Urothelium cell line (cell line): Measurements from ENCODE around the gene LHFPL4.
A peak's percentile ranks its signal among the peaks of the same experiment; 100 is the strongest.
"Not testable (repeated sequence)": the region's sequence is repeated elsewhere in the genome, so short reads cannot be mapped to it uniquely, and the experiment has no call there.

Experiments used
- DNase-seq: peaks from one replicate; pipeline ENCODE4 v3.0.0; 2011; ENCODE audit warnings: low spot score, mixed read lengths
- FAIRE-seq: peaks from 2 replicates; lab custom pipeline; 2011; peaks lifted over from hg19 to GRCh38; lab: Jason Lieb, UNC

LHFPL4 gene

DNA sequence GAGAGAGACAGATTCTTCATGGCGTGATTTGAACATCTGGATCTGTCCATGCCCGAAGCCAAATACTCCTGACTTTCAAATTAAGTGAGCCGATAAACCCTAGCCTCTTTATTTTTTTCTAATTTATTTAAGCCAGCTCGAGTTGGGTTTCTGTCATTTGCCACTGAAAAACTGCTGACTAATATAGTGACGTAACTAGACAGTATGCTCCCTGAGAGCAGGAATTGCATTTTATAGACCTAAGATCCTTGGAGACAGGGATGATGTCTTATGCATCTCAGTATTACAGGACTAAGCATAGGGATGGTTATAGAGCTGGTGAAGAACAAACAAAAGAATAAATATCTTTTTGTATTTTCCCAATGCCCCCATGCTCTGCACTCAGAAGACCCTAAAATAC, 4.6 kb downstream of the LHFPL4 start:
- no peak for FAIRE-seq
- DNase-seq, result no peak

DNA sequence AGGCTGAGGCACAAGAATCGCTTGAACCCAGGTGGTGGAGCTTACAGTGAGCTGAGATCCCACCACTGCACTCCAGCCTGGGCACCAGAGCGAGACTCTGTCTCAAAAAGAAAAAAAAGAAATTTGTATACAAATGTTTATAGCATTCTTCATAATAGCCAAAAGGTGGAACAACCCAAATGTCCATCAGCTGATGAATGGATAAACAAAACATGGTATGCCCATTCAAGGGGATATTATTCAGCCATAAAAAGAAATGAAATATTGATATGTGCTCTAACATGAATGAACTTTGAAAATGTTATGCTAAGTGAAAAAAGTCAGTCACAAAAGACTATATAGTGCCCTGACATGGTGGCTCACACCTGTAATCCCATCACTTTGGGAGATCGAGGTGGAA, 11.4 kb downstream of the LHFPL4 start:
- no peak for FAIRE-seq
- no peak for DNase-seq

DNA sequence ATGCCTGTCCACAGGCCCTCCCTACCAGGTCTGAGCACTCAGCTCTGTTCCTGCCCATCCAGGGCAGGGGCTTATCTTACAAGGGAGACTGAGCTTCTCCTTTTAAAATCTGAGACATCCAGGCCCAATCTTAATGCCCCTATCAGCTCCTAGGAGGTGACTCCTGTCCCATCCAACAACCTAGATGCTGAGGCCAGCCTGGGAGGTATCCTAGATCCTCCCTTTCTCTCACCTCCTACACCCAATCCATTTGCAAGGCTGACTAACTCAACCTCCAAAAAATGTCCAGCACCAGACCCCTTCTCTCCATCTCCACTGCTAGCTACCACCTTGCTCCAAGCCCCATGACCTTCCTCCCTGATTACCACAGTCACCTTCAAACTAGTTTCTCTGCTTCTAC, 17.4 kb downstream of the LHFPL4 start:
- FAIRE-seq, result no peak

GRCh38 chr3:9534429-9534828, 19.2 kb downstream of the LHFPL4 start:
- DNase-seq, result no peak
- FAIRE-seq, result no peak

More for the DNA sequence above, 17.4 kb downstream of the LHFPL4 start:
- DNase-seq, result no peak

GRCh38 chr3:9525078-9525477, 28.5 kb downstream of the LHFPL4 start:
- no peak for FAIRE-seq
- no peak for DNase-seq

DNA sequence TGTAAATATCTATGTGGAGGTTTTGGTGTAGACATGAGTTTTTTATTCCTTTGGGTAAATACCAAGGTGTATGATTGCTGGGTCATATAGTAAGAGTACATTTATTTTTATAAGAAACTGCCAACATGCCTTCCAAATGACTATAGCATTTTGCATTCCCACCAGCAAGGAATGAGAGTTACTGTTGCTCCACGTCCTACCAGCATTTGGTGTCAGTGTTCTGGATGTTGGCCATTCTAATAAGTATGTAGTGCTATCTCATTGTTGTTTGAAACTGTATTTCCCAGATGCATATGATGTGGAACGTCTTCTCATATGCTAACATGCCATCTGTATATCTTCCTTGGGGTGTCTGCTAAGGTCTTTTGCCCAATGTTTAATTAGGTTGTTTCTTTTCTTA, 38.7 kb downstream of the LHFPL4 start:
- no peak for FAIRE-seq
- no peak for DNase-seq

GRCh38 chr3:9514306-9514705, 39.3 kb downstream of the LHFPL4 start:
- FAIRE-seq, result no peak
- no peak for DNase-seq

GRCh38 chr3:9512456-9513045, 41.1 kb downstream of the LHFPL4 start:
- DNase-seq (no peak), FAIRE-seq (no peak)

DNA sequence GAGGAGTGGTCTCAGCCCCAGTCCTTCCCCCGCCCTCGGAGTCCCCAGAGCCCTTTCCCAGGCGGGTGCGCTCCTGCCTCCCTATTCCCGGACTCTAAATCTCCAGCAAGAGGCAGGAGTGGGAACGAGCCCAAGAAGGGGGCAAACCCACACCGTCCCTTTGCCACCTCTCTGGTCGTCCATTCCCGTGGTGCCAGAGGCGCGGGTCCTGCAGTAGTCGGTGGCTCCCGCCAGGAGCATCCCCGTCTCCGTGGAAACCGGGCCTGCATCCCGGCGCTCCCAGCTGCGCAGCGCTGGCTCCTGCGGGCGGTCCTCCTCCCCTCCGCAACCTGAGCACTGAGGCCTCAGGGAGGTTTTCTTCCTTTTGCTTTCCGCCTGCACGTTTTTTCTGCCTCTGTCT, 44.8 kb downstream of the LHFPL4 start:
- no peak for FAIRE-seq
- DNase-seq, result no peak

- FAIRE-seq, result no peak
- no peak for DNase-seq
Measured at GRCh38 chr3:9507586-9508578, 45.7 kb downstream of the LHFPL4 start.

DNA sequence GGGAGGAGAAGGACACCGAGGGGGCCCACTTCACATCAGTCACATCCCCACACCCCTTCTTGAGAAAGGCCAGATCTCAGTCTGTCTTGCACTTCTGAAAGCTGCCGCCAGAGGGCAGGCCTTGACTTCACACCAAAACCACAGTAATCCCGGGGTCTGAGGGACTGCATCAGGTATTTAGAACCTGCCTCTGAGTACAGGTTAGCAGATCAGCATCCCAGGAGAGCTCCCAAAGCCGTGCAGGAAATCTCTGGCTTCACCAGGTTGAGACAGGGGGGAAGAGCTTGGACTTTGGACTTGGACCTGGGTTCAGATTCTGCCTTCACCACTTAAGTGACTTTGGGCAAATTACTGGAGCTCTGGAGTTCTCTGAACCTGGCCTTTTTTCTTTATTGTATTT, 50.3 kb downstream of the LHFPL4 start:
- peak; percentile 68 for DNase-seq
- peak; percentile 32 for FAIRE-seq

DNA sequence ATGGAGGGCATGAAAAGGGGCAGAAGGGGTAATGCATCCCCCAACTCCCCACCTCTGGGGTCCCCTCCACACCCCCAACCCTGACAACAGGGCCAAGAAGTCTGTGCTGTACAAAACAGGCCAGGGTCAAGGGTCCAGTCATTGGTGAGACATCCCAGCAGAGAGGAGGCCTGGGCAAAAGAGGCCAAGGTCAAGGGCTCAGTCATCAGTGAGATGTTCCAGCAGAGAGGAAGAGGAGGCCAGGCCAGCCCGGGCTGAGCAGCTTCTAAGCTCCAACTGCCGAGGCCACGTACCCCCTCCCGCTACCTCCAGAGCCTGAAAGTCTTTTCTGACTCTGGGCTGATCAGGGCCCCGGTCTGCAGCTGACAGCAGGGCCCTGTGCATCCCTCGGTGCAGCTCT, 52.4 kb downstream of the LHFPL4 start:
- FAIRE-seq, result no peak
- no peak for DNase-seq

- FAIRE-seq (no peak), DNase-seq (peak; percentile 56)
Measured at GRCh38 chr3:9500108-9501050, 53.2 kb downstream of the LHFPL4 start.

DNA sequence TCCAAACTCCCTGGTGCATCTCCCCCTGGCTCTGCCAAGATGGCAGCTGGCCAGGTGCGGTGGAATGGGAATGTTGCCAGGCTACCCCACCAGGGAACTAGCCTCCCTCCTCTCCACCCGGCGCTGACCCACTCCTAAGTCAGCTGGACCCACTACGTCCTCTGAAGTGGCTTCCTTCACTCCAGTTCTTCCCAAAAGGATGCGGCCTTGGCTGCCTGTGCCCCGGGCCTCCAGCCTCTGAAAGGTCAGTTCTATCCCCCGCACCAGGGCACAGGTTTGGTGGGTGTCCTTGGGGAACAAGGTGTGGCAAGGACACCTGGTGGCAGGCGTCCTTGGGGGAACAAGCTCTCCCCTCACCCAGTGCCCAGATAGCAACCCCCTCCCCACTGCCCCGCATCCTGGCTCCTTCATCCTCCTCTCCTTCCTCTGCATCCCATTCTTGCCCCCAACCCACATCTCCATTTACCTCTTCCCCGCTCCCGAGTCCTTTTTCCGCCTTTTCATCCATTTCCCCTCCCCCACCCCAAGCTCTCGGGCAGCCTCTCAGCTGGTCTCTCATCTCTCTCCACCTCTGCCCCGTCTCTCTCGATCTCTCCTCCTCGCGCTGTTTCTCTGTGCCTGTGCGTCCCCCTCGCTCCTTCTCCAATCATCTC, 54.0 kb downstream of the LHFPL4 start:
- FAIRE-seq, result no peak
- peak; percentile 27 for DNase-seq

GRCh38 chr3:9498781-9499180, 54.8 kb downstream of the LHFPL4 start:
- no peak for DNase-seq
- FAIRE-seq, result no peak

DNA sequence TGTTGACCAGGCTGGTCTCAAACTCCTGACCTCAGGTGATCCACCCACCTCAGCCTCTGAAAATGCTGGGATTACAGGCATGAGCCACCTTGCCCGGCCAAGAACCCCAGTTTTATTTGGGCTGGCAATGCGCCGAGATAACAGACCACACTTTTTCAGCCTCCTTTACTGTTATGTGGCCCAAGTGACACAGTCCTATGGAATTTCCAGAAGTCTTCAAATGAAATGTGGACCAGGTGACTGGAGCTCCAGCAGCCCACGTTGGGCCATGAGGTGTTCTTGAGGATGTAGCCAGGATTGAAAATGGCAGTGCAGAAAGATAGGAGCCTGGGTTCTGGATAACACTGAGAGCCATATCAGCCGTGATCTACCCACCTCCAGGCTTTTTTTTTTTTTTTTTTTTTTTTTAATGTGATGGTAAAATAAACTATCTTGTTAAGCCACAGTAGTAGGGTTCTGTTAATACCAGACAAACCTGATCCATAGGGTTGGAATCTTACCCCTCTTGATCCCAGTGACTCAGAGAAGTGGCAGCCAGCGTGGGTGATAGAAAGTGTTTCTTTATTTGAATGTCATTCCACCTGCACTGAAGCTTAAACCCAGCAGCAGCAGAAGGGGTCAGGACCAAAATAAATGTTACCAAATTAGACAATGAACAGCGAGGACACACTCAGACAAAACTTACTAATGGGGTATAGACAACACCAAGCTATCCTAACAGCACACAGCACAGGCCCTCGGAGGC, 55.6 kb downstream of the LHFPL4 start:
- DNase-seq, result peak; percentile 82
- FAIRE-seq, result no peak

GRCh38 chr3:9496893-9497292, 56.7 kb downstream of the LHFPL4 start:
- DNase-seq (no peak), FAIRE-seq (no peak)

DNA sequence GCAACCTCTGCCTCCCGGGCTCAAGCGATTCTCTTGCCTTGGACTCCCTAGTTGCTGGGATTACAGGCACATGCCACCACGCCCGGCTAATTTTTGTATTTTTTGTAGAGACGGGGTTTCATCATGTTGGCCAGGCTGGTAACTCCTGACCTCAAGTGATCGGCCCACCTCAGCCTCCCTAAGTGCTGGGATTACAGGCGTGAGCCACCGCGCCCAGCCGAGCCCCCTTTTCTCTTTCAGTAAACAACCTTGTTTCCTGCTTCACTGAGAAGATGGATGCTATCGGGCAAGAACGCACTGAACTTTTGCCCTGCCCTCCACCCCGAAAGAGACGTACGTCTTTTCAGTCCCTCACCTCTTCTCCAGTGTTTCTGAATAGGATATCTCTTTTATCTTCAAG, 59.6 kb downstream of the LHFPL4 start:
- not testable (repeated sequence) for FAIRE-seq, DNase-seq

GRCh38 chr3:9491506-9491905, 62.1 kb downstream of the LHFPL4 start:
- DNase-seq (no peak), FAIRE-seq (no peak)

DNA sequence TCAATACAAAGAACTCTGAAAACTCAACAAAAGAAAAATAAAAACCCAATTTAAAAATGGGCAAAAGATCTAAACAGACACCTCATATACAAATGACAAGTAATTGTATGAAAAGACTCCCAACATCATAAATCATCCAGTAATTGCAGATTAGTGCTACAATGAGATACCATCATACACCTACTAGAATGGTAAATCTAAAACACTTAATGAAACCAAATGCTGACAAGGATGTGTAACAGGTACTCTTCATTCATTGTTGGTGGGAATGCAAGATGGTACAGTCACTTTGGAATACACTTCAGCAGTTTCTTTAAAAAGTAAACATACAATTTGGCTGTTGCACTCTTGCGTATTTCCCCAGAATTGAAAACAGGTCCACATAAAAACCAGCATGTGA, 68.4 kb downstream of the LHFPL4 start:
- FAIRE-seq (no peak), DNase-seq (no peak)
